Adrenal gland (tissue), 5 donors: ENCODE data around the gene RPAP2.

Experiments
- CTCF ChIP-seq, 6 experiments: fragments of 450-650 bp in 4 of 6; fragments of 200-600 bp in 2 of 6; sonication (generic) in 1 of 6; IDR thresholded peaks; 1 replicate in 5 of 6; 2 replicates in 1 of 6; pipeline versions ENCODE4 v1.5.1 to v1.8.0; 2016 to 2021; ENCODE audit warnings: antibody characterized with exemption in 6 of 6, mild to moderate bottlenecking in 2 of 6, moderate library complexity in 1 of 6
- POLR2A ChIP-seq, 2 donors: fragments of 450-650 bp; IDR thresholded peaks; one replicate each; pipeline ENCODE4 v1.6.1; 2017; ENCODE audit warnings: antibody characterized with exemption in 2 of 2, mild to moderate bottlenecking in 2 of 2, moderate library complexity in 1 of 2
- donor health status: DM: no; HTN: no; CAD: no.

GRCh38 chr1:92301021-92301420, 2.2 kb downstream of the RPAP2 start:
- TF ChIP-seq CTCF (IDR thresholded peaks at IDR 0.05) (no peak), POLR2A (IDR thresholded peaks at IDR 0.05) (no peak)
